Measurements from ENCODE around the gene CCDC81. TPM values are rescaled to one million over a fixed set of nuclear protein-coding genes. Genes with fewer than 3 reads are reported as not detected.

CCDC81 gene
- total and polyA plus RNA-seq, 2 of the 4 experiments (the other 2 are of a cell fraction): 3.1 to 6.5 TPM

- Histone ChIP-seq H2BK20ac (ENCODE audit: low read depth, low read length) (peak overlapping the region; percentile 61; the same call in 1 of the 2 replicates), H3K9ac (ENCODE audit: low read depth, low read length) (no peak overlapping the region), H3K4ac (ENCODE audit: low read depth, low read length) (no peak overlapping the region), H3K27ac (ENCODE audit: insufficient read depth, low read length) (no peak overlapping the region), H3K56ac (ENCODE audit: extremely low read depth, insufficient read depth, low read length) (no peak overlapping the region), H2BK15ac (ENCODE audit: low read depth, low read length) (0 out of 3 replicates have a peak overlapping the region, but pooled peaks have one; percentile 77), H3K9me3 (ENCODE audit: control insufficient read depth, insufficient read depth, low read length) (no peaks in the 10 kb centered on the region), H3K18ac (ENCODE audit: low read depth, low read length) (no peak overlapping the region), H3K27me3 (ENCODE audit: control insufficient read depth, insufficient read depth, low read length) (no peaks in the 10 kb centered on the region), H2AK9ac (replicated peaks; ENCODE audit: low read depth, low read length, poor library complexity) (no peak overlapping the region), H4K20me1 (ENCODE audit: insufficient read depth, low read length) (no peaks in the 10 kb centered on the region), H2BK120ac (ENCODE audit: low read depth, low read length) (peak overlapping the region; percentile 51), H3K4me3 (ENCODE audit: insufficient read depth, low read depth, low read length) (no peak overlapping the region), H3K9me1 (ENCODE audit: insufficient read depth, low read length) (peaks cover 5% of the 10 kb centered on the region; the same call in 1 of the 2 replicates), H3K79me1 (ENCODE audit: low read depth in 1 of 2, low read length in 2 of 2) (peaks cover 0 to 4% of the 10 kb centered on the region in 2 experiments; a peak in 2 of 4 replicates), H3K4me1 (ENCODE audit: control insufficient read depth, insufficient read depth, low read length) (peaks cover 14% of the 10 kb centered on the region), H4K91ac (ENCODE audit: insufficient read depth, low read depth, low read length) (peak overlapping the region; percentile 55; the same call in 1 of the 2 replicates), H3K4me2 (ENCODE audit: low read depth, low read length) (no peak overlapping the region), H2AK5ac (ENCODE audit: low read depth, low read length) (peak overlapping the region; percentile 82), H4K5ac (ENCODE audit: low read depth, low read length) (no peak overlapping the region), H4K8ac (ENCODE audit: low read depth in 2 of 2, low read length in 2 of 2) (0 out of 4 replicates have a peak overlapping the region, but pooled peaks of 1 of the 2 experiments have one; percentile 9), H3K14ac (replicated peaks; ENCODE audit: low read depth, low read length) (no peak overlapping the region), H2BK5ac (ENCODE audit: low read depth, low read length, poor library complexity, severe bottlenecking) (peak overlapping the region; percentile 29), H3K36me3 (ENCODE audit: control insufficient read depth, insufficient read depth, low read length) (no peaks in the 10 kb centered on the region), H3K23ac (ENCODE audit: low read depth, low read length) (no peak overlapping the region), H2AFZ (replicated peaks; ENCODE audit: low read length, poor library complexity) (no peak overlapping the region)
- WGBS, 2 experiments (ENCODE audit: extremely low coverage in 2 of 2, insufficient read length in 1 of 2): 86% methylated on average over 2 of the region's 3 CpGs; no CpG with 5 or more reads in 1 of the 2 experiments
- TF ChIP-seq RCOR1 (IDR thresholded peaks at IDR 0.05; ENCODE audit: insufficient replicate concordance, low read length) (no peak), CEBPB (IDR thresholded peaks at IDR 0.05; ENCODE audit: low read depth, low read length) (no peak), RAD21 (IDR thresholded peaks at IDR 0.05; ENCODE audit: low read length) (no peak), MAFK (IDR thresholded peaks at IDR 0.05; ENCODE audit: low read depth, low read length) (no peak), SMC3 (IDR thresholded peaks at IDR 0.05; ENCODE audit: low read depth, low read length) (no peak), NFE2L2 (IDR thresholded peaks at IDR 0.05; ENCODE audit: low read depth, low read length) (no peak), RFX5 (IDR thresholded peaks at IDR 0.05; ENCODE audit: low read depth, low read length) (no peak), ELK1 (IDR thresholded peaks at IDR 0.05; ENCODE audit: borderline replicate concordance, low read depth, low read length) (no peak), CTCF (conservative IDR thresholded peaks at IDR 0.05; ENCODE audit: low read depth, low read length) (no peak), CHD1 (IDR thresholded peaks at IDR 0.05; ENCODE audit: low read depth, low read length) (no peak), MXI1 (IDR thresholded peaks at IDR 0.05; ENCODE audit: borderline replicate concordance, low read depth, low read length) (no peak), MAZ (IDR thresholded peaks at IDR 0.05; ENCODE audit: borderline replicate concordance, low read depth, low read length) (no peak), FOS (IDR thresholded peaks at IDR 0.05; ENCODE audit: low read depth, low read length) (no peak), POLR2A (IDR thresholded peaks at IDR 0.05; ENCODE audit: low read depth, low read length) (no peak), USF2 (IDR thresholded peaks at IDR 0.05; ENCODE audit: low read depth, low read length) (no peak), BHLHE40 (IDR thresholded peaks at IDR 0.05; ENCODE audit: low read depth, low read length) (no peak)
- DNase-seq: no peak
- dilution Hi-C loops (cut with HindIII; ENCODE audit: low sequenced_read_pairs, unreplicated experiment): no loop called here
- in situ Hi-C loops (cut with MboI; ENCODE audit: low sequenced_read_pairs): no loop called here
- intact Hi-C loops (cut with micrococcal nuclease): no loop called here
- no TSS peak for BruUV-seq (replicated peaks)
- no peak for ATAC-seq (ENCODE audit: low read depth)
- POLR2A ChIA-PET (ENCODE audit: unreplicated experiment): interaction anchor here (1.0 kb wide), 1 partner anchor 121 kb away, joined by 12 read pairs; no protein-coding TSS in a partner anchor
- CTCF ChIA-PET: interaction anchor here (0.6 kb wide), 1 partner anchor 14 kb away, joined by 3 read pairs; no protein-coding TSS in a partner anchor
Measured at GRCh38 chr11:86398106-86398505, 23.4 kb downstream of the CCDC81 start.
